GM19240 (cell line): Measurements from ENCODE around the gene ALPI.
"Not testable (repeated sequence)": the region's sequence is repeated elsewhere in the genome, so short reads cannot be mapped to it uniquely, and the experiment has no call there.

Experiments used
- DNase-seq: peaks from one replicate; pipeline ENCODE4 v3.0.0; 2011; ENCODE audit warnings: low spot score; ENCODE audit not compliant: insufficient read length

ALPI gene

GRCh38 chr2:232441922-232442321, 14.0 kb upstream of the ALPI start:
- DNase-seq, result not testable (repeated sequence)

GRCh38 chr2:232442431-232442830, 13.5 kb upstream of the ALPI start:
- not testable (repeated sequence) for DNase-seq

- not testable (repeated sequence) for DNase-seq
Observed at GRCh38 chr2:232443047-232443446, 12.9 kb upstream of the ALPI start.

GRCh38 chr2:232443669-232444408, 12.1 kb upstream of the ALPI start:
- DNase-seq, result not testable (repeated sequence)

GRCh38 chr2:232444409-232445148, 11.4 kb upstream of the ALPI start:
- peak; percentile 35 for DNase-seq

- not testable (repeated sequence) for DNase-seq
Observed at GRCh38 chr2:232445149-232445885, 10.6 kb upstream of the ALPI start.

GRCh38 chr2:232446266-232446777, 9.6 kb upstream of the ALPI start:
- DNase-seq, result not testable (repeated sequence)

- DNase-seq, result no peak
Observed at GRCh38 chr2:232447091-232447620, 8.8 kb upstream of the ALPI start.

- no peak for DNase-seq
Observed at GRCh38 chr2:232447638-232448303, 8.2 kb upstream of the ALPI start.

- DNase-seq, result no peak
Observed at GRCh38 chr2:232448304-232448690, 7.7 kb upstream of the ALPI start.

- DNase-seq, result no peak
Observed at GRCh38 chr2:232449964-232450363, 6.0 kb upstream of the ALPI start.

- not testable (repeated sequence) for DNase-seq
Observed at GRCh38 chr2:232451645-232452044, 4.3 kb upstream of the ALPI start.

- no peak for DNase-seq
Observed at GRCh38 chr2:232454630-232455029, 1.3 kb upstream of the ALPI start.

GRCh38 chr2:232456296-232457120, 555 bp downstream of the ALPI start:
- no peak for DNase-seq

GRCh38 chr2:232457121-232458011, 1.4 kb downstream of the ALPI start:
- DNase-seq, result no peak

GRCh38 chr2:232458051-232458660, 2.2 kb downstream of the ALPI start:
- no peak for DNase-seq

GRCh38 chr2:232458661-232459418, 2.9 kb downstream of the ALPI start:
- no peak for DNase-seq
